ENCODE results near the gene SCARB2. TPM values are rescaled to one million over a fixed set of nuclear protein-coding genes. Genes with fewer than 3 reads are reported as not detected.

Gene SCARB2
- total RNA-seq, 2 donors from 2014 or later: 74.5 to 167 TPM

DNA sequence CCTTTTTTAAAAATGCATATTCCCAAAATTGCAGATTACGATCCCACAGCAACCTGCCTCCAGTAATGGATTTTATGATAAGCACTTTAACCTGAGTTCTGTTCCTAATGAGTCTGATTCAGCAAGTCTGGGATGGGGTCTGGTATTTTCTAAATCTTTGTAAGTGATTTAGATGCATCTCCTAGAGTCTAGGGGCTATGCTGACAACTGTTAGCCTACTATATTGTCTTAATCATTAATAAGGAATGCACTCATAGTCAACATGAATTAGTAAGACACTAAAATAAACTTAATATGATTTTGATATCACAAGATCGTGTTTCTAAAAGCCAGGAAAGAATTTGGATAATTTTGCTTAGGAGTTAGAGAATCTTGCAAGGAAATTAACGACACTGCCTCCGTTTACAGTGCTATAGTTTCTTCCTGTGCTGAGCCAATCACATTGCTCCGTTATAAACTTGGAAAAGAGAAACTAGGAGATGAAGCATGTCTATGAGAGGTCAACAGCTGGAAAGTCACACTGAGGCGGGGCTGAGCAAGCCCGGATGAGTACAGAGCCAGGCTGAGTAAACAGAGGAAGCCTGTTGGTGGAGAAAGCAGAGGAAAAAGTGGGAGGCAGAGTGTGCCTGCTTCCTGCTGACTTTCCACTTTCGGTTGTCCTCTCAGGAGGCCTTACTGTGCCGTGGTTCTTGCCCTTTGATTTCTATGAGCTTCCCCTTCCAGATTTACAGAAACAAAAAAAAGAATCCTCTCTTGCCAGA lies 5.4 kb downstream of the SCARB2 start:
- TF ChIP-seq POLR2A (IDR thresholded peaks at IDR 0.05): peak in 2 of 3 donors; percentile 50 to 52
- peak in 1 of 7 experiments; percentile 2 for TF ChIP-seq CTCF (IDR thresholded peaks at IDR 0.05)
- Histone ChIP-seq H3K4me1 (peaks cover 92% of the 10 kb centered on the region), H3K9me3 (no peaks in the 10 kb centered on the region), H3K4me3 (no peak overlapping the region), H3K36me3 (replicated peaks in 1 of 2; ENCODE audit: insufficient read depth in 1 of 2, low read depth in 2 of 2) (no peaks in the 10 kb centered on the region), H3K27me3 (no peaks in the 10 kb centered on the region), H3K27ac (peak overlapping the region; percentile 82 to 98 (median 89))
- ATAC-seq (peak; percentile 87), DNase-seq (peak; percentile 75 to 90 (median 86))
- 9 to 10% methylated on average over 9 of the region's 9 CpGs for WGBS, 2 donors
- intact Hi-C loops (cut with DNase I): no loop called here

- no peak for DNase-seq
- no peak for ATAC-seq
- TF ChIP-seq CTCF (IDR thresholded peaks at IDR 0.05) (no peak), POLR2A (IDR thresholded peaks at IDR 0.05) (no peak)
- H3K4me3 ChIP-seq: no peak overlapping the region
- peaks cover 96% of the 10 kb centered on the region for H3K4me1 ChIP-seq
- H3K27ac ChIP-seq: peak overlapping the region in 3 of 4 donors; percentile 88 to 98 (median 90)
- no peaks in the 10 kb centered on the region for H3K9me3 ChIP-seq
- no peaks in the 10 kb centered on the region for H3K36me3 ChIP-seq (replicated peaks in 1 of 2; ENCODE audit: insufficient read depth in 1 of 2, low read depth in 2 of 2)
- no peaks in the 10 kb centered on the region for H3K27me3 ChIP-seq
- intact Hi-C loops (cut with DNase I): no loop called here
These were observed 6.1 kb downstream of the SCARB2 start for GRCh38 chr4:76207549-76207948.

GRCh38 chr4:76206222-76206942 lies 7.2 kb downstream of the SCARB2 start:
- Histone ChIP-seq H3K9me3 (no peaks in the 10 kb centered on the region), H3K4me3 (no peak overlapping the region), H3K27me3 (no peaks in the 10 kb centered on the region), H3K27ac (peak overlapping the region in 3 of 4 donors; percentile 88 to 98 (median 90)), H3K4me1 (peaks cover 94% of the 10 kb centered on the region), H3K36me3 (replicated peaks in 1 of 2; ENCODE audit: insufficient read depth in 1 of 2, low read depth in 2 of 2) (no peaks in the 10 kb centered on the region)
- intact Hi-C loops (cut with DNase I): no loop called here
- TF ChIP-seq POLR2A (IDR thresholded peaks at IDR 0.05): no peak
- TF ChIP-seq CTCF (IDR thresholded peaks at IDR 0.05): no peak
- 36 to 53% methylated on average over 7 of the region's 7 CpGs for WGBS, 2 donors
- no peak for ATAC-seq
- DNase-seq: no peak

DNA sequence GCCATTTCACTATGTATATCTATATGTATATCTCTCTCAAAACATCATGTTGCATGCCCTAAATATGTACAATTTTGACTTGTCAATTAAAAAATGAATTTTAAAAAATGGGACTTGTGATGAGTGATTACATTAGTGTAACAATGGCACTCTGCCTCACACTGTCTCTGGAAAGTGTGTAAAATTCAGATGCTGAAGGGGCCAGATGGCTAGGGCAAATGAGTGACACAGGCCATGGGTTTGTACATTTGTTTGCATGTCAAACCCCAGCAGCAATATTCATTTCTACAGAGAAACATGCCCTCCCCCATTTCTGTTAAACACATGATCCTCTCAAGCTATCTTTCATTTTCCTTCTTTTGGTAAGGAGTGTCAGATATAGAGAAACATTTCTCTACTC lies 8.1 kb downstream of the SCARB2 start:
- no peak for DNase-seq
- Histone ChIP-seq H3K27ac (peak overlapping the region in 3 of 4 donors; percentile 88 to 98 (median 90)), H3K36me3 (replicated peaks in 1 of 2; ENCODE audit: insufficient read depth in 1 of 2, low read depth in 2 of 2) (no peaks in the 10 kb centered on the region), H3K27me3 (no peaks in the 10 kb centered on the region), H3K9me3 (no peaks in the 10 kb centered on the region), H3K4me1 (peaks cover 94% of the 10 kb centered on the region), H3K4me3 (no peak overlapping the region)
- no peak for TF ChIP-seq POLR2A (IDR thresholded peaks at IDR 0.05)
- TF ChIP-seq CTCF (IDR thresholded peaks at IDR 0.05): no peak
- ATAC-seq: no peak
- intact Hi-C loops (cut with DNase I): no loop called here
